Inflammatory macrophage treated with lipopolysaccharide for 4 hours (primary cell): ENCODE results near the gene PGRMC2.
A peak's percentile ranks its signal among the peaks of the same experiment; 100 is the strongest.
"Not testable (repeated sequence)": the region's sequence is repeated elsewhere in the genome, so short reads cannot be mapped to it uniquely, and the experiment has no call there.

Experiments used
- DNase-seq: peaks from one replicate; pipeline ENCODE4 v3.0.0-alpha.2; 2020

The PGRMC2 gene

GRCh38 chr4:128265550-128265949 is 22.1 kb downstream of the PGRMC2 start:
- not testable (repeated sequence) for DNase-seq

DNA sequence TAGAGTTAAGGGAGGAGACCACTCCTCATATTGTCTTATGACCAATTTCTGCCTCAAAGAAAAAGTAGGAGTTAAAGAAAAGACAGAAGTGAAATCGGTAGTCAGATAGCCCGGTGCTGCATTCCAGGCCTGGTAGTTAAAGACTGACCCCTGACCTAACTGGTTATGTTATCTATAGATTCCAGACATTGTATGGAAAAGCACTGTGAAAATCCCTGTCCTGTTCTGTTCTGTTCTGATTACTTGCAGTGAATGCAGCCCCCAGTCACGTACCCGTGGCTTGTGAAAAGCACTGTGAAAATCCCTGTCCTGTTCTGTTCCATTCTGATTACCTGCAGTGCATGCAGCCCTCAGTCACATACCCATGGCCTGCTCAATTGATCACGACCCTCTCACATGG is 27.7 kb downstream of the PGRMC2 start:
- not testable (repeated sequence) for DNase-seq

DNA sequence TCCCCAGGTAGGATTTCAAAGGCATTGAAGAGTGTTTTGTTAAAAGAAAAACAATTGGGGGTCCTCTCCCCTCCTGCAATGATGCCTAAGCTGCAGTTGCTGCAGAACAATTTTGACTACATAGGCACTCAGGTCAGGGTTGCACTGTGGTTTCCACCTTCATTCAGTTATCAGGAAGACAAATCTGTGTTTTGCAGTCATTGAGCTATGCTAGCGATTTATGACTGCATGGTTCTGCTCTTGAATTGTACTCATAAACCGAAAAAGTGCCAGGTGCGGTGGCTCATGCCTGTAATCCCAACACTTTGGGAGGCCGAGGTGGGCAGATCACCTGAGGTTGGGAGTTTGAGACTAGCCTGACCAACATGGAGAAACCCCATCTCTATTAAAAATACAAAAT is 29.4 kb downstream of the PGRMC2 start:
- not testable (repeated sequence) for DNase-seq

DNA sequence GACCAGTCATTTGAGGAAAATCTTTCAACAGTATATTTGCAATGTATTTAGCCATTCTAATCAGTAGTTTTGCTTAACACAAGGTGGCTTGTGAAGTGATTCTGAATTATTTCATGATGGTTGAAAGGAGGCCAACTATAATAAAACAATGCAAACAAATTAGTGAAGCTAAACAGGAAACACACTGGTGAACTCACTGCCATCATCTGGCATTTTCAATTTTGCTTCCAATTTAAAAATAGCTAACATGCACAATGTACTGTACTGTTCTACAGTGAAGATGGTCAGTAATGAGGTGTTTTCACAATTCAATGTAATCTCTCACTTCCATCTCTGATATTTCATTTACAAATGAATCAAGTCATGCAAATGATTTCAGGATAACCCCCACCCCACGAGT is 31.1 kb downstream of the PGRMC2 start:
- DNase-seq = no peak

DNA sequence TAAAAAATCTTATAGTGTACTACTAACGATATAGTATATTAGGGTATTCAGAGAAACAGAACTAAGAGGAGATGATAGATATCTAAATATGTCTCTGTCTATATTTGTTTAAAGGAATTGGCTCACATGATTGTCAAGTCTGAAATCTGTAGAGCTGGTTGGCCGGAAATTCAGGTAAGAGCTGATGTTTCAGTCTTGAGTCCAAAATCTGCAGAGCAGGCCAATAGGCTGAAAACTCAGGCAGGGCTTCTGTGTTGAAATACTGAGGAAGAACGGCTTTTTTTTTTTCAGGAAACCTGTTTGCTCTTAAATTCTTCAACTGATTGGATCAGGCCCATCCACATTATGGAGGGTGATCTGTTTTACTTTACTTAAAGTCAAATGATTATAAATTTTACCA is 31.7 kb downstream of the PGRMC2 start:
- DNase-seq = no peak

GRCh38 chr4:128249787-128250668 is 37.6 kb downstream of the PGRMC2 start:
- DNase-seq = no peak

DNA sequence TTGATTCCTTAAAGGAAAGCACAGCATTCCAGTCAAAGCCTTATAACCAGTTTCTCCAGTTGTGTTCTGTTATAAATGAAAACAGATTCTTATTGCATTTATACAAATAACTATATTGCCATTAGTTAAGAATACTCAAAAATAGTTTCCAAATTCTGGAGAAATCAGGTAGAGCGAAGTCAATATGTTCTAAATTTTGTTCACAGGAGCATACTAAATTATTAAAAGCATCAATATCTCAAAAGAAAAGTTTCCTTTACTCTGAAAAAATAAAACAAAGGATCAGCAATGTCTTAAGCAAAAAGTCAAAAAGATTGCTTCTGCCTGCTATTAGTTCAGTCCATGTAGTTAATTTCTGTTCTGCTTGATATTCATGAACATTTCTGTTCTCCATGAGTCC is 39.7 kb downstream of the PGRMC2 start:
- no peak for DNase-seq

DNA sequence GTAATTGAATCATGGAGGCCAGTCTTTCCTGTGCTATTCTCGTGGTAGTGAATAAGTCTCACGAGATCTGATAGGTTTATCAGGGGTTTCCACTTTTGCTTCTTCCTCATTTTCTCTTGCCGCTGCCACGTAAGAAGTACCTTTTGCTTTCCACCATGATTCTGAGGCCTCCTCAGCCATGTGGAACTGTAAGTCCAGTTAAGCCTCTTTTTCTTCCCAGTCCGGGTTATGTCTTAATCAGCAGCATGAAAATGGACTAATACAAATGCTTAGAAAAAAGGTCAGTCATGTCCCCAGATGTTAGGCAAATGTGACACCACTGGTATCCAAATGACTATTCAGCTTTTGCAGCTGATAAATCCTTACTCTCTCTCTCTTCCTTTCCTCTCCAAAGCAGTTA is 42.2 kb downstream of the PGRMC2 start:
- DNase-seq = not testable (repeated sequence)

GRCh38 chr4:128244379-128244778 is 43.2 kb downstream of the PGRMC2 start:
- no peak for DNase-seq

DNA sequence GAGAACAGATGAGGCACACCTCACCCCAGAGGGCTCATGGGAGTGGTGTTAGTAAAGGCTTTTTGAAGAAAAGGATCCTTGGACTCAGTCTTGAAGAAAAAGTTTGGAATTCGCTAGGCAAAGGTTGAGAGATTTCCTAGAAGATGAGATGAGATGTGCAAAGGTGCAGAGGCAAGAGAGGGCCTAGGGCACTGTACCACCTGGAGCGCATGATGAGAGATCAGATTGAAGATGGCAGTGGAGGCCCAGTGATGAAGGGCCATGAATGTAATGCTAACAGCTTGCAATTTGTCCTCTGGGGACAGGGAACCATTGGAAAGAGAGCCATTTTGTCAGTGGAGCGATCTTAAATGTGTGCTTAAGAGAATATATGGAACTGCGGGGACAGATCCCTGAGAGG is 45.0 kb downstream of the PGRMC2 start:
- DNase-seq = no peak

GRCh38 chr4:128241981-128242380 is 45.6 kb downstream of the PGRMC2 start:
- no peak for DNase-seq

GRCh38 chr4:128241425-128241913 is 46.1 kb downstream of the PGRMC2 start:
- DNase-seq = no peak

- DNase-seq = no peak
These were observed 46.6 kb downstream of the PGRMC2 start for GRCh38 chr4:128241019-128241418.

- DNase-seq = no peak
These were observed 52.8 kb downstream of the PGRMC2 start for GRCh38 chr4:128234836-128235235.

DNA sequence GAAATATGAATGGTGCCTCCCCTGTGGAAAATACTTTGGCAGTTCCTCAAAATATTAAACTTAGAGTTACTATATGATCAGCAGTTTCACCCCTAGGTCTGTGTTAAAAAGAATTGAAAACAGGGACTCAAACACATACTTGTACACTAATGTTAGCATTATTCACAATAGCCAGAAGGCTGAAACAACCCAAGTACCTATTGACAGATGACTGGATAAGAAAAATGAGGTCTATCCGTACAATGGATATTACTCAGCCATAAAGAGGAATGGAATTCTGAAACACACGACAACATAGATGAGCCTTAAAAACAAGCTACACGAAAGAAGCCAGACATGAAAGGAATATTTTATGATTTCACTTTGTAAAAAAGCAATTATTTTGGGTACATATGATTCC is 54.9 kb downstream of the PGRMC2 start:
- DNase-seq = no peak

DNA sequence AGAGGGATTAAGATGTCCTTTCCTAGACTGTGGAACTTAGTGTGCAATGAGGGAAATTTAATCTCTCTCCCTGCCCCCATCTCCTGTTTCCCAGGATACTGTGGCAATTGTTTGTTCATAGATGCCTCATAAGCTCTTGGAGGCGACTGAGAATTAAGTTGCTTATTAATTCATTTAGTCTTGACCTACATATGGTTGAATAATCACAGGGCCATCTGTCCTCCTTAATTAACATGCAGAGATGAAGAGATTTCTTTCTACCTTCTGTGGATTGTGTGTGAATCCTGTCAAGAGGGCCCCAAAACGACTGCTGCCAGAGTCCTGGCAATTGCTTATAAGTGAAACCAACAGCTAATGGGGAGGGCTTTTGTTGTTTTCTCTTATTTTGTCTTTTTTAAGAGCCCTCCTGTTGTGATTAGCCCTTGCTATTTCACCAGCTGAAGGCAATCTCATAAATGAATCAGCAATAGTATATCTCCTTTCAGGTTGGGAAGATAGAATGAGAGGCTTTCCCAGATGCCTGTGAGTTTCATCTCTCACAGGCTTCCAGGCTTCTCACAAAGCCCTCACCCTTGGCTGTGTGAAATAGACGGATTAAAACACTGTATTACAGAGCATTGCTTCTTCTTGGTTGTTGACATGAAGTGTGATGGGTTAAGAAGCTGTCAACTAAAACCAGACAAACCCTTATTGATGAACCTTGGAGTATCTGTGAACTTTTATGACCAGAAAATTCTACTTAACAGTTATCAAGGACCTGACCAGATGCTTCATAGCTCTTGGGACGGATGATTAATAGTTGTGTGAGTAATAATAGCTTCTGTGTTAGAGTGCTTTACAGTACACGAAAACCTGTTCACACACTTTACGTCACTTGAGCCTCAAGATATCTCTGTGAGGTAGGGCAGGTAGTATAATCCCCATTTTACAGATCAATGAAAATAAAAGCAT is 58.5 kb downstream of the PGRMC2 start:
- DNase-seq = no peak

DNA sequence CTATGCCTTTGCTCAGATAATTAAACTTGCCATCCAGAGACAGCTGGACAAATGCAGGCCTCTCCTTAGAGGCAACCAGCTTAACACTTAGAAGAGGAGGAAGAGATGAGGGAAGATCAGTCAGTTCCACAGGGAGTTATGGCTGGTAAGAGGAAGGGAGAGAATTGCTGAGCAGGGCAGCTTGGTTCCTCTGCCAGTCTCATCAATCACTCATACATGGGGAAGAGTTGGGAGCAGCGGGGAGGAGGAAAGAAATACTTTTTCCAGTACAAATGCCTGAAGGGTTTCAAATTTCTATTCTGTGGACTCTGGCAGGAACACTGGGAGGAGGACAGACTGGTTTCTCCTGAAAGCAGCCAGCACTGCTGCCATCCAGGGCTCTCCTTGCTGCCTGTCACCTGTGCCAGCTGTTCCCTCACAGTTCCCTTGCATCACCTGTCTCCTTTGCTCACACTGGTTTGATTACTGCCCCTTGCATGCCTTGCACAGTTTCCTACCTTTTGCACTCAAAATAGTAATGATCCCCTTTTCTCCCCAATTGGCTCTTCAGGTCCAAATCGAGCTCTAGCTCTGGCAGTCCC is 59.5 kb downstream of the PGRMC2 start:
- no peak for DNase-seq

DNA sequence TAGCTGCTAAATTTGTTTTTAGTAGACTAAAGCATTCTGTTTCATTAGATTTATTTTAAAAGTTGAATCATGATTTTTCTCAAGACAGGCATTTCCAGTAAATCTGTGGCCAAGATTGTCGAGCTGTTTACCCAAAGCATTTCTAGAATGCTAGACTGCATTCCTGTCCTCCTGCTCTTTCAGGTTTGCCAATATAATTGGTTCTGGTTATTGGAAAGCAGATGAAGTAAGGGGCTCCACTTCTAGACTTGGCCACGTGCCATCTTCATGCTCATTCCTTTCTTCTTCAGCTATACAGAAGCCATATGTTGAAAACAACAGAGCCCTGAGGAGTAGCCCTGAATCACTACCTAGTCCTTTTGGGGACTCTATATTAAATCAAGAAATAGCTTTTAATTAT is 62.5 kb downstream of the PGRMC2 start:
- no peak for DNase-seq

DNA sequence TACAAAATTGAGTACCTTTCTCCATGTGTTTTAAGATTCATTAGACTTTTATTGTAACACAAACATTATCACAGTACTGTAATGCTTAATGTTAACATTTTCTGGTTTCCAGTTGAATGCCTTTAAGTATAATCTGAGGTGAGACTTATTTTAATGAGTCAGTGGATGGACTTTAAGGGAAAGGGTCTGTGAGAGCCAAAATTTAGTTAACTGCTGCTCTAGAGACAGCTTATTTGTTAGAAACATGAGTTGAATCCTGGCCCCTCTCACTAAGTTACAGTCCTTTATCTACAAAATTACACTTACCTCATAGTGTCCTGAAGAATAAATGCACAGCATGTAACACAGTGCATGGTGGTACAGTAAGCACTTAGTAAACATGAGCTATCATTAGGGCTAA is 66.0 kb downstream of the PGRMC2 start:
- DNase-seq = no peak

DNA sequence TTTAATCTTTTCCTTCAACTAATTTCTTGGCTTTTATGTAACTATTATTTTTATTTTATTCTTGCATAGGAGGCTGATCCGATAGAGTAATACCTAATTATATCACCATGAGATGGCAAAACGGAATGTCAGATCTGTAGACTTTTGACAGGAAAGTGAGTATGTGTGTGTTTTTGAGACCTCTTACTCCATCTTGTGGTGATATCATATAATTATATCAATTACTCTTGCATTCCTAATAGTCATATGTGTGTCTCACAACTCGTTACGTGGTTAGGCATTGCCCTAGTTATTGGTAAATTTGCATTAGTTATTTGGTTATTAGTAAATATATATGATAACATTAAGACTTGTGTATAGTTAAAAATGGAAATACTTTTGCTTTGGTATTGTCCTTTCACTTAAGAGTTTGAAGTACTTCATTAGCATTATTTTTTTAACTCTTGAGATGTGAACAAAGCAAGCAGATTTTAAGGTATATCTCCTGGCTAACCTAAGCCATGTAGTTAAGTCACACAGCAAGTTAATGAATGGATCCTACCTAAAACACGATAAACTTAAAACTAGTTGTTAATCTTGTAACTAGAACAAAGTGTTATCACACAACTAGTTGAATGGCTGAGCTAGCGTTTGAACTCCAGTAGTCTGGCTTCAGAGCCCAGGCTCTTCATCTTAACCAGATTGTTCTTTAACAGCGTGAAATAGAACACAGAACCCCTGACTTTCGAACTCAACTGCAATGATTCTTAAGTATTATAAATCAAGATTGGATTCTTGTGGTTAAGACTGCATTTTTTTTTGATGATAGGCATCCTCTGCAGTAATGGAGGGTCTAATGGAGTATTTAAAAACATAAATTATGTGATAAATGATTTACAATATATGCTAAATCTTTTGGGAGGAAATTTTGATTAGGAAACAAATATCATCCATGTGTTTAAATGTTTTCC is 67.1 kb downstream of the PGRMC2 start:
- peak; percentile 17 for DNase-seq
